HG03520 (cell line): ENCODE measurements around the gene ZNF700.
"Not testable (repeated sequence)": the region's sequence is repeated elsewhere in the genome, so short reads cannot be mapped to it uniquely, and the experiment has no call there.

Source experiments
- ATAC-seq: cut with Tn5 transposase; IDR thresholded peaks from one replicate; pipeline ENCODE4 v1.9.1; 2021; ENCODE audit warnings: mild to moderate bottlenecking, moderate library complexity; ENCODE audit not compliant: unreplicated experiment

ZNF700 gene

GRCh38 chr19:11924886-11925650, at the start of gene ZNF700:
TSS of gene ZNF700 (plus strand) at chr19:11925107. CDS start at chr19:11925211, 104 bp downstream.
- peak; percentile 79 for ATAC-seq

- not testable (repeated sequence) for ATAC-seq
These were observed 45.1 kb upstream of the ZNF700 start for GRCh38 chr19:11879687-11880266.

- ATAC-seq = no peak
These were observed 44.3 kb upstream of the ZNF700 start for GRCh38 chr19:11880598-11880997.

GRCh38 chr19:11881151-11881800, 43.6 kb upstream of the ZNF700 start:
- ATAC-seq = no peak

GRCh38 chr19:11882606-11883005, 42.3 kb upstream of the ZNF700 start:
- no peak for ATAC-seq

- no peak for ATAC-seq
These were observed 37.7 kb upstream of the ZNF700 start for GRCh38 chr19:11887234-11887610.

GRCh38 chr19:11887611-11888531, 37.0 kb upstream of the ZNF700 start, which contains the start of gene ZNF69:
TSS of gene ZNF69 (plus strand) at chr19:11887782. CDS start at chr19:11887924, 142 bp downstream.
- no peak for ATAC-seq

GRCh38 chr19:11889901-11890300, 35.0 kb upstream of the ZNF700 start:
- ATAC-seq = not testable (repeated sequence)

- ATAC-seq = no peak
These were observed 34.3 kb upstream of the ZNF700 start for GRCh38 chr19:11890634-11891033.

- no peak for ATAC-seq
These were observed 30.1 kb upstream of the ZNF700 start for GRCh38 chr19:11894851-11895250.

- no peak for ATAC-seq
These were observed 22.7 kb upstream of the ZNF700 start for GRCh38 chr19:11902228-11902627.

- no peak for ATAC-seq
These were observed 19.0 kb upstream of the ZNF700 start for GRCh38 chr19:11905928-11906327.

- not testable (repeated sequence) for ATAC-seq
These were observed 13.0 kb upstream of the ZNF700 start for GRCh38 chr19:11911937-11912336.

GRCh38 chr19:11914417-11915051, 10.4 kb upstream of the ZNF700 start:
- ATAC-seq = not testable (repeated sequence)

GRCh38 chr19:11921852-11922495, 2.9 kb upstream of the ZNF700 start:
- no peak for ATAC-seq

GRCh38 chr19:11925651-11926187, 812 bp downstream of the ZNF700 start:
- ATAC-seq = not testable (repeated sequence)

GRCh38 chr19:11927227-11927626, 2.3 kb downstream of the ZNF700 start:
- no peak for ATAC-seq

GRCh38 chr19:11931051-11931450, 6.1 kb downstream of the ZNF700 start:
- no peak for ATAC-seq

- no peak for ATAC-seq
These were observed 6.6 kb downstream of the ZNF700 start for GRCh38 chr19:11931513-11931912.

- ATAC-seq = not testable (repeated sequence)
These were observed 10.9 kb downstream of the ZNF700 start for GRCh38 chr19:11935829-11936228.
